K562 (cell line): ENCODE measurements around the gene TRAPPC2L. TPM values are rescaled to one million over a fixed set of nuclear protein-coding genes. Genes with fewer than 3 reads are reported as not detected.

Source experiments
- RB1 ChIP-seq: fragments of 450-650 bp; IDR thresholded peaks from 2 replicates; pipeline ENCODE4 v1.6.1; 2017; ENCODE audit warnings: low read depth, mild to moderate bottlenecking
- RUNX1 ChIP-seq: sonication (generic); IDR thresholded peaks from 2 replicates; pipeline ENCODE4 v1.6.1; 2016; ENCODE audit warnings: antibody characterized with exemption, low read depth
- SIN3B ChIP-seq: fragments of 450-650 bp; IDR thresholded peaks from 2 replicates; pipeline ENCODE4 v1.6.1; 2017; ENCODE audit warnings: low read depth, mild to moderate bottlenecking, moderate library complexity
- polyA plus RNA-seq, 8 experiments: library from polyadenylated mRNA; depleted of rRNA in 4 of 8; stranded (reverse) in 5 of 8; unstranded in 3 of 8; fragments of >200 nt; fragmentation: Nextera tagmentation in 2 of 8; fragmentation: Illumina TruSeq in 1 of 8; extraction: Ambion mirVana in 2 of 8; extraction: Trizol in 1 of 8; gene quantifications; 2 replicates each; pipeline versions ENCODE4 v1.2.1 to v1.2.3, GENCODE V29; 2011 to 2014; ENCODE audit warnings: inconsistent platforms in 1 of 8, missing spikeins in 1 of 8
- total RNA-seq, 7 experiments: library from RNA; depleted of rRNA in 6 of 7; stranded (reverse); fragments of >200 nt in 6 of 7; fragmentation: Illumina TruSeq in 2 of 7; extraction: Trizol in 2 of 7; gene quantifications; 2 replicates each; pipeline versions ENCODE4 v1.2.1 to v1.2.3, GENCODE V29; 2011 to 2021; ENCODE audit warnings: low replicate concordance in 1 of 7
- TF ChIP-seq, protein P1 (sequence below), 2 experiments: IDR thresholded peaks; 2 replicates each; pipeline ENCODE4 v1.6.1; 2011; ENCODE audit warnings: borderline replicate concordance in 1 of 2, control low read depth in 1 of 2, low read depth in 1 of 2, low read length in 1 of 2, mild to moderate bottlenecking in 1 of 2, mixed read lengths in 1 of 2, moderate library complexity in 1 of 2; ENCODE audit not compliant: insufficient read depth in 1 of 2, insufficient read length in 1 of 2, poor library complexity in 1 of 2, severe bottlenecking in 1 of 2; ENCODE audit errors: extremely low read depth in 1 of 2
- TF ChIP-seq, protein P2 (sequence below), 2 experiments: fragments of 450-650 bp; formaldehyde crosslinking in 1 of 2; IDR thresholded peaks; 2 replicates each; pipeline versions ENCODE4 v1.4.0 to v1.6.1; 2014 to 2020; ENCODE audit warnings: mild to moderate bottlenecking in 2 of 2, borderline replicate concordance in 1 of 2, low read depth in 1 of 2
- TF ChIP-seq, protein P3 (sequence below): fragments of 450-650 bp; IDR thresholded peaks from 2 replicates; pipeline ENCODE4 v1.6.1; 2014; ENCODE audit warnings: low read depth, mild to moderate bottlenecking, moderate library complexity, borderline replicate concordance

Gene TRAPPC2L
- total and polyA plus RNA-seq, 9 of the 15 experiments (the other 6 are each of a cell fraction or from before 2014, with no cell fraction given), result 60.4 to 398 (median 97.5) TPM

DNA sequence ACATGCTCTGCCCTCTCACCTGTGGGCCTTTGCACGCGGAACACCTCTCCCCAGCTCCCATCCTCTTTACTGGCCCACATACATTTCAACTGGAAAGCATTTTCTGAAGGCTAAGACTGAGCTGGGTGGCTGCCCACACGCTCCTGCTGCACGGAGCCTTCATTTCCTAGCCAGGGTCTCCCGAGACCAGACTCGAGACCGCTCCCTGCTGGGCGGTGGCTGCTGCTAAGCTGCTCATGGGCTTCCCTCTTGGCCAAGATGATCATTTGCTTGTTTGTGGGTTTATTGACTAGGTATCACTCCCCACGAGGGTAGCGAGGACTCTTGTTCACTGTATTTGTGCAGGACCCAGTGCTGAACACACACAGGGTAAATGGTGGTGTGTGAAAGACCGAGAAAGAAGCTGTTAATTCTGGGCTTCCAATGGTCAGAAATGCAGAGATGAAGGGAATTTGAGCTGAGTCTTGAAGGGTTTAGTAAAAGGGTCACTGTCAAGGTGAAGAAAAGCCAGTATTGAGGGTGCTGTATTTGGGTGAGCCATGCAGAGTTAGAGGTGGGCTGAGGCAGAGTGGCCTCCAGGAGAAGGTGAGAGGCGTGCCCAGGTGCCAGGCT is 907 bp downstream of the TRAPPC2L start (continued):
- TF ChIP-seq SIN3B, result no peak
- TF ChIP-seq, protein P1, sequence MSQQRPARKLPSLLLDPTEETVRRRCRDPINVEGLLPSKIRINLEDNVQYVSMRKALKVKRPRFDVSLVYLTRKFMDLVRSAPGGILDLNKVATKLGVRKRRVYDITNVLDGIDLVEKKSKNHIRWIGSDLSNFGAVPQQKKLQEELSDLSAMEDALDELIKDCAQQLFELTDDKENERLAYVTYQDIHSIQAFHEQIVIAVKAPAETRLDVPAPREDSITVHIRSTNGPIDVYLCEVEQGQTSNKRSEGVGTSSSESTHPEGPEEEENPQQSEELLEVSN (IDR thresholded peaks at IDR 0.05; ENCODE audit: borderline replicate concordance in 1 of 2, extremely low read depth in 1 of 2, insufficient read depth in 1 of 2, insufficient read length in 1 of 2, low read depth in 1 of 2, low read length in 1 of 2, poor library complexity in 1 of 2, severe bottlenecking in 1 of 2), result peak in 1 of 2 experiments; percentile 13
- TF ChIP-seq RB1, result 0 out of 2 replicates have a peak, but pooled peaks have one; percentile 41
- TF ChIP-seq, protein P2, sequence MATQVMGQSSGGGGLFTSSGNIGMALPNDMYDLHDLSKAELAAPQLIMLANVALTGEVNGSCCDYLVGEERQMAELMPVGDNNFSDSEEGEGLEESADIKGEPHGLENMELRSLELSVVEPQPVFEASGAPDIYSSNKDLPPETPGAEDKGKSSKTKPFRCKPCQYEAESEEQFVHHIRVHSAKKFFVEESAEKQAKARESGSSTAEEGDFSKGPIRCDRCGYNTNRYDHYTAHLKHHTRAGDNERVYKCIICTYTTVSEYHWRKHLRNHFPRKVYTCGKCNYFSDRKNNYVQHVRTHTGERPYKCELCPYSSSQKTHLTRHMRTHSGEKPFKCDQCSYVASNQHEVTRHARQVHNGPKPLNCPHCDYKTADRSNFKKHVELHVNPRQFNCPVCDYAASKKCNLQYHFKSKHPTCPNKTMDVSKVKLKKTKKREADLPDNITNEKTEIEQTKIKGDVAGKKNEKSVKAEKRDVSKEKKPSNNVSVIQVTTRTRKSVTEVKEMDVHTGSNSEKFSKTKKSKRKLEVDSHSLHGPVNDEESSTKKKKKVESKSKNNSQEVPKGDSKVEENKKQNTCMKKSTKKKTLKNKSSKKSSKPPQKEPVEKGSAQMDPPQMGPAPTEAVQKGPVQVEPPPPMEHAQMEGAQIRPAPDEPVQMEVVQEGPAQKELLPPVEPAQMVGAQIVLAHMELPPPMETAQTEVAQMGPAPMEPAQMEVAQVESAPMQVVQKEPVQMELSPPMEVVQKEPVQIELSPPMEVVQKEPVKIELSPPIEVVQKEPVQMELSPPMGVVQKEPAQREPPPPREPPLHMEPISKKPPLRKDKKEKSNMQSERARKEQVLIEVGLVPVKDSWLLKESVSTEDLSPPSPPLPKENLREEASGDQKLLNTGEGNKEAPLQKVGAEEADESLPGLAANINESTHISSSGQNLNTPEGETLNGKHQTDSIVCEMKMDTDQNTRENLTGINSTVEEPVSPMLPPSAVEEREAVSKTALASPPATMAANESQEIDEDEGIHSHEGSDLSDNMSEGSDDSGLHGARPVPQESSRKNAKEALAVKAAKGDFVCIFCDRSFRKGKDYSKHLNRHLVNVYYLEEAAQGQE (IDR thresholded peaks at IDR 0.05; ENCODE audit: borderline replicate concordance), result peak; percentile 51; the same call in 1 of the 2 replicates
- TF ChIP-seq, protein P2 (CRISPR knock-in tag; IDR thresholded peaks at IDR 0.05; ENCODE audit: low read depth), result no peak
- TF ChIP-seq, protein P3, sequence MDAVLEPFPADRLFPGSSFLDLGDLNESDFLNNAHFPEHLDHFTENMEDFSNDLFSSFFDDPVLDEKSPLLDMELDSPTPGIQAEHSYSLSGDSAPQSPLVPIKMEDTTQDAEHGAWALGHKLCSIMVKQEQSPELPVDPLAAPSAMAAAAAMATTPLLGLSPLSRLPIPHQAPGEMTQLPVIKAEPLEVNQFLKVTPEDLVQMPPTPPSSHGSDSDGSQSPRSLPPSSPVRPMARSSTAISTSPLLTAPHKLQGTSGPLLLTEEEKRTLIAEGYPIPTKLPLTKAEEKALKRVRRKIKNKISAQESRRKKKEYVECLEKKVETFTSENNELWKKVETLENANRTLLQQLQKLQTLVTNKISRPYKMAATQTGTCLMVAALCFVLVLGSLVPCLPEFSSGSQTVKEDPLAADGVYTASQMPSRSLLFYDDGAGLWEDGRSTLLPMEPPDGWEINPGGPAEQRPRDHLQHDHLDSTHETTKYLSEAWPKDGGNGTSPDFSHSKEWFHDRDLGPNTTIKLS, result 0 out of 2 replicates have a peak, but pooled peaks have one; percentile 15
- no peak for TF ChIP-seq RUNX1
- TF ChIP-seq, all 486 proteins: peak for 16
